ENCODE data around the gene EFTUD2. TPM values are rescaled to one million over a fixed set of nuclear protein-coding genes. Genes with fewer than 3 reads are reported as not detected.
A peak's percentile ranks its signal among the peaks of the same experiment; 100 is the strongest.

EFTUD2 gene
- total and polyA plus RNA-seq, 10 donors = 39.0 to 140 (median 102) TPM

DNA sequence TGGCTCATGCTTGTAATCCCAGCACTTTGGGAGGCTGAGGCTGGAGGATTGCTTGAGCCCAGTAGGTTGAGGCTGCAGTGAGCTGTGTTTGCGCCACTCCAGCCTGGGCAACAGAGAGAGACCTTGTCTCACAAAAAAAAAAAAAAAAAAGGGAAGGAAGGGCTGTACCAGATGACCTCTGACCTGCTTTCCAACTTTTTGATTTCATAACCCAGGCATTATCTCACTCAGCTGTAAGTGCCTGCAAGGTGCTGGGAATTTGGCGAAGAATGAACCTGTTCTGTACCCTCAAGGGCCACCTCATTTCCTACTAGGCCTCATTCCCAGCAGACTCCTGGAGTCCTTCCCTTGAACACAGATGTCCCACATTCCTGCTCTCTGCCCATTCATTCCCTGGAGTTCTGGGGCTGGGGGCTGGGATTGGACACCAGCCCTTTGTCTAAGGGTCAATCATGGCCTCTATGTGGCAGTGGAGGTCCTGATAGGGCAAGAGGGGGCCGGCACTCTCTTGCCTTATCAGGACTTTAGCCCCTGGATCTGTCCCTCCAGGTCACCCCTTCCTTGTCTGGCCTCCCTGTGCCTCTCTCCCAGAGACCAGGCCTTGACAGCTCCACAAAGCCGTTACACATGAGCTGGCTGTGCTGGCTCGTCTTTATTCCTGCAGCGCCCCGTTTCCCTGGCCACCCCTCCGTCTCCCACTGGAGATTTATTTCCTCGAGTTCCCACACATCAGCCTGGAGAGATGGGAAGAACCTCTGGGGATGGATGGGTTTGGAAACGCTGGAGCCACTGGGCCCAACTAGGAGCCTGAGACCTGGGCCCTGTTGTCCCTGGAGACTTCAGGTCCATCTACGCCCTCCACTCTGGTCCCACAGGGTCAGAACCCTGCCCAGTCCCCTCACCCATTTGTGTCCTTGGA lies 16.9 kb upstream of the EFTUD2 start:
- Histone ChIP-seq H3K36me3 (no peaks in the 10 kb centered on the region), H3K9me3 (no peaks in the 10 kb centered on the region), H3K27me3 (replicated peaks in 1 of 7) (peaks cover 0 to 53% (median 10%) of the 10 kb centered on the region in 7 donors), H3K4me3 (no peak overlapping the region), H3K27ac (peak overlapping the region in 5 of 8 donors; percentile 43 to 68 (median 54)), H3K4me1 (peaks cover 0 to 52% (median 21%) of the 10 kb centered on the region in 6 donors)
- DNase-seq = peak; percentile 38
- WGBS, 5 donors = 70 to 83% (median 77%) methylated on average over 11 of the region's 11 CpGs
- TF ChIP-seq CTCF (IDR thresholded peaks at IDR 0.05 in 8 of 11, conservative IDR thresholded peaks at IDR 0.05 in 3 of 11) = no peak
- no peak for TF ChIP-seq POLR2A (IDR thresholded peaks at IDR 0.05)
- no peak for TF ChIP-seq POLR2AphosphoS5 (IDR thresholded peaks at IDR 0.05)
- intact Hi-C loops (cut with DNase I; ENCODE audit: low total_unique reads) = no loop called here

DNA sequence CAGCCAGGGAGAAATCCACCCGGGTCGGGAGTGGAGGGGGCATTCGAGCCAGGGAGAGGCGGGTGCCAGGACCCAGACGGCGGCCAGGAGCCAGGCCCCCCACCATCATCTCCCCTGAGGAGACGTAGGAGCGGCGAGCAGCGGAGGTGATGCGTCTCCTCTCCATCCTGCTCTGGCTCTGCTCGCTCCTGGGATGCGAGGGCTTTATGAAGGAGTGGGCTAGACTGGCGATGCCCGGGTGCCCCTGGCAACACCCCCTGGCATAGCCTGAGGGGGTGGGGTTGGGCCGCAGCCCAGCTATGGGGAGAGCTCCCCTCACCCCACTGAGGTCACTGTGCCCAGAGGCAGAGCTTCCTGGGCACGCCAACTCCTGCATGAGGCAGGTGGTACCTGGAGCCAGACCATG lies 16.1 kb upstream of the EFTUD2 start, which contains the start of gene GFAP:
Gene GFAP, minus strand, starts transcription at position 180 of the 406 bp plus-strand sequence. Its CDS starts 14 bp downstream, at position 166.
- Histone ChIP-seq H3K36me3 (no peaks in the 10 kb centered on the region), H3K9me3 (no peaks in the 10 kb centered on the region), H3K4me1 (peaks cover 0 to 52% (median 23%) of the 10 kb centered on the region in 6 donors), H3K27me3 (replicated peaks in 1 of 7) (peaks cover 0 to 53% (median 10%) of the 10 kb centered on the region in 7 donors), H3K4me3 (no peak within 1 kb of the TSS), H3K27ac (peak within 1 kb of the TSS in 5 of 8 donors; percentile 43 to 68 (median 54))
- no peak for TF ChIP-seq POLR2A (IDR thresholded peaks at IDR 0.05)
- TF ChIP-seq POLR2AphosphoS5 (IDR thresholded peaks at IDR 0.05) = no peak
- TF ChIP-seq CTCF (IDR thresholded peaks at IDR 0.05 in 8 of 11, conservative IDR thresholded peaks at IDR 0.05 in 3 of 11) = no peak
- intact Hi-C loops (cut with DNase I; ENCODE audit: low total_unique reads) = no loop called here
- DNase-seq = peak; percentile 59
- 77 to 95% (median 89%) methylated on average over 16 to 17 of the region's 17 CpGs for WGBS, 5 donors

GRCh38 chr17:44914698-44915271 lies 15.5 kb upstream of the EFTUD2 start:
- H3K9me3 ChIP-seq = no peaks in the 10 kb centered on the region
- 86 to 94% (median 88%) methylated on average over 13 to 19 of the region's 19 CpGs for WGBS, 5 donors
- peaks cover 0 to 47% (median 22%) of the 10 kb centered on the region in 6 donors for H3K4me1 ChIP-seq
- TF ChIP-seq POLR2A (IDR thresholded peaks at IDR 0.05) = no peak
- DNase-seq = peak; percentile 51
- no peaks in the 10 kb centered on the region for H3K36me3 ChIP-seq
- H3K27ac ChIP-seq = no peak overlapping the region
- intact Hi-C loops (cut with DNase I; ENCODE audit: low total_unique reads) = no loop called here
- H3K27me3 ChIP-seq (replicated peaks in 1 of 7) = peaks cover 0 to 57% (median 10%) of the 10 kb centered on the region in 7 donors
- no peak overlapping the region for H3K4me3 ChIP-seq

DNA sequence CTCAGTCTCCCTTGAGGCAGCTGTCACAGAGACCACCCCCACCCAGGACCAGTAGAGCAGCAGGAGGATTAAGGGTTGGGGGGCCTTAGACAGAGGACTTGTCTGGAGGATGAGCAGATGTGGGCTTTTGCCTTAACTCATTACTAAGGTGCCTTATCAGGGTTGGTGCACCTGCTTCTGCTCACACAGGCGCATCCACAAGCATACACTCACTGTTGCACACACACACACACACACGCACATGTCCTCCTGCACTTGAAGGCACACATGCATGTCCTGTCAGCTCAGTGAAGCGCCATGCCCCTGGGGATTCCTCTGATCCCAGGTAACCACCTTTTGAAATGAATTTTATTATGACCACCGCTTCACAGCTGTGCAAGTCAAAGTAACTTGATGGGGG lies 14.9 kb upstream of the EFTUD2 start:
- H3K9me3 ChIP-seq = no peaks in the 10 kb centered on the region
- peaks cover 0 to 45% (median 22%) of the 10 kb centered on the region in 6 donors for H3K4me1 ChIP-seq
- no peak for TF ChIP-seq CTCF (IDR thresholded peaks at IDR 0.05 in 8 of 11, conservative IDR thresholded peaks at IDR 0.05 in 3 of 11)
- no peak overlapping the region for H3K27ac ChIP-seq
- DNase-seq = peak; percentile 41
- WGBS, 5 donors = 62 to 87% (median 79%) methylated on average over 3 to 4 of the region's 4 CpGs
- no peaks in the 10 kb centered on the region for H3K36me3 ChIP-seq
- no peak overlapping the region for H3K4me3 ChIP-seq
- peaks cover 0 to 60% (median 10%) of the 10 kb centered on the region in 7 donors for H3K27me3 ChIP-seq (replicated peaks in 1 of 7)
- intact Hi-C loops (cut with DNase I; ENCODE audit: low total_unique reads) = no loop called here
